Measurements from ENCODE around the gene N4BP3. TPM values are rescaled to one million over a fixed set of nuclear protein-coding genes. Genes with fewer than 3 reads are reported as not detected.

N4BP3 gene
- total and polyA plus RNA-seq, 2 of the 13 experiments (the other 11 are each of a cell fraction or from before 2014, with no cell fraction given), result 0.13 TPM; not detected in 1

GRCh38 chr5:178130576-178131445, 17.5 kb downstream of the N4BP3 start, which contains the start of gene RMND5B (continued):
- peak; percentile 22; the same call in 1 of the 2 replicates for TF ChIP-seq BCL3 (CRISPR knock-in tag; IDR thresholded peaks at IDR 0.05)
- no peak for TF ChIP-seq ZBTB4 (CRISPR knock-in tag; IDR thresholded peaks at IDR 0.05; ENCODE audit: borderline replicate concordance)
- TF ChIP-seq THAP11 (CRISPR knock-in tag; IDR thresholded peaks at IDR 0.05), result peak; percentile 78
- 0 out of 2 replicates have a peak, but pooled peaks have one; percentile 31 for TF ChIP-seq NFKB2 (CRISPR knock-in tag; IDR thresholded peaks at IDR 0.05; ENCODE audit: borderline replicate concordance)
- peak; percentile 86; the same call in 1 of the 2 replicates for TF ChIP-seq ETV6 (CRISPR knock-in tag; conservative IDR thresholded peaks at IDR 0.05)
- TF ChIP-seq ZNF598 (CRISPR knock-in tag; IDR thresholded peaks at IDR 0.05; ENCODE audit: borderline replicate concordance), result peak; percentile 53; the same call in 1 of the 2 replicates
- peak; percentile 52; the same call in 1 of the 2 replicates for TF ChIP-seq KLF6 (CRISPR knock-in tag; IDR thresholded peaks at IDR 0.05)
- TF ChIP-seq MTA1 (CRISPR knock-in tag; IDR thresholded peaks at IDR 0.05; ENCODE audit: borderline replicate concordance), result no peak
- TF ChIP-seq ZNF777 (CRISPR knock-in tag; IDR thresholded peaks at IDR 0.05), result peak; percentile 56; the same call in 1 of the 2 replicates
- no peak for TF ChIP-seq TGIF2 (CRISPR knock-in tag; IDR thresholded peaks at IDR 0.05)
- TF ChIP-seq, protein P1, sequence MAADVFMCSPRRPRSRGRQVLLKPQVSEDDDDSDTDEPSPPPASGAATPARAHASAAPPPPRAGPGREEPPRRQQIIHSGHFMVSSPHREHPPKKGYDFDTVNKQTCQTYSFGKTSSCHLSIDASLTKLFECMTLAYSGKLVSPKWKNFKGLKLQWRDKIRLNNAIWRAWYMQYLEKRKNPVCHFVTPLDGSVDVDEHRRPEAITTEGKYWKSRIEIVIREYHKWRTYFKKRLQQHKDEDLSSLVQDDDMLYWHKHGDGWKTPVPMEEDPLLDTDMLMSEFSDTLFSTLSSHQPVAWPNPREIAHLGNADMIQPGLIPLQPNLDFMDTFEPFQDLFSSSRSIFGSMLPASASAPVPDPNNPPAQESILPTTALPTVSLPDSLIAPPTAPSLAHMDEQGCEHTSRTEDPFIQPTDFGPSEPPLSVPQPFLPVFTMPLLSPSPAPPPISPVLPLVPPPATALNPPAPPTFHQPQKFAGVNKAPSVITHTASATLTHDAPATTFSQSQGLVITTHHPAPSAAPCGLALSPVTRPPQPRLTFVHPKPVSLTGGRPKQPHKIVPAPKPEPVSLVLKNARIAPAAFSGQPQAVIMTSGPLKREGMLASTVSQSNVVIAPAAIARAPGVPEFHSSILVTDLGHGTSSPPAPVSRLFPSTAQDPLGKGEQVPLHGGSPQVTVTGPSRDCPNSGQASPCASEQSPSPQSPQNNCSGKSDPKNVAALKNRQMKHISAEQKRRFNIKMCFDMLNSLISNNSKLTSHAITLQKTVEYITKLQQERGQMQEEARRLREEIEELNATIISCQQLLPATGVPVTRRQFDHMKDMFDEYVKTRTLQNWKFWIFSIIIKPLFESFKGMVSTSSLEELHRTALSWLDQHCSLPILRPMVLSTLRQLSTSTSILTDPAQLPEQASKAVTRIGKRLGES (CRISPR knock-in tag; IDR thresholded peaks at IDR 0.05; ENCODE audit: borderline replicate concordance), result peak; percentile 39; the same call in 1 of the 2 replicates
- TF ChIP-seq ZNF503 (CRISPR knock-in tag; IDR thresholded peaks at IDR 0.05), result peak; percentile 58; the same call in 1 of the 2 replicates
- TF ChIP-seq POLR2G (IDR thresholded peaks at IDR 0.05; ENCODE audit: low read depth, low read length), result peak; percentile 86
- TF ChIP-seq ATF7 (IDR thresholded peaks at IDR 0.05), result no peak
- no peak; the same call in 1 of the 2 replicates for TF ChIP-seq ATF7 (CRISPR knock-in tag; IDR thresholded peaks at IDR 0.05)
- TF ChIP-seq KDM5A (IDR thresholded peaks at IDR 0.05; ENCODE audit: borderline replicate concordance, low read length), result peak; percentile 55; the same call in 1 of the 2 replicates
- no peak for TF ChIP-seq PCBP1 (IDR thresholded peaks at IDR 0.05; ENCODE audit: borderline replicate concordance, low read depth, low read length)
- no peak for TF ChIP-seq ZFP36L2 (CRISPR knock-in tag; IDR thresholded peaks at IDR 0.05)
- peak; percentile 76; the same call in 1 of the 2 replicates for TF ChIP-seq ZNF547 (CRISPR knock-in tag; IDR thresholded peaks at IDR 0.05)
